HepG2 (cell line): ENCODE data around the gene ODAPH. TPM values are rescaled to one million over a fixed set of nuclear protein-coding genes. Genes with fewer than 3 reads are reported as not detected.

Source experiments
- BORCS8-MEF2B ChIP-seq: sonication (generic); formaldehyde crosslinking; IDR thresholded peaks from 2 replicates; pipeline ENCODE4 v1.8.0; 2022; ENCODE audit warnings: mild to moderate bottlenecking, missing genetic modification reagents
- HNRNPL ChIP-seq: fragments of 200-400 bp; formaldehyde crosslinking; IDR thresholded peaks from 2 replicates; pipeline ENCODE4 v1.6.1; 2017; ENCODE audit warnings: mild to moderate bottlenecking, low read depth, low read length
- HOXA7 ChIP-seq: sonication (generic); formaldehyde crosslinking; IDR thresholded peaks from 2 replicates; pipeline ENCODE4 v1.8.1; 2022; ENCODE audit warnings: mild to moderate bottlenecking, missing genetic modification reagents, moderate library complexity
- PHB2 ChIP-seq: fragments of 450-650 bp; IDR thresholded peaks from 2 replicates; pipeline ENCODE4 v1.6.1; 2018; ENCODE audit not compliant: partially characterized antibody
- PHF8 ChIP-seq: sonication (generic); formaldehyde crosslinking; IDR thresholded peaks from 2 replicates; pipeline ENCODE4 v1.5.0; 2020; ENCODE audit warnings: missing genetic modification reagents
- POLR2G ChIP-seq: fragments of 200-400 bp; formaldehyde crosslinking; IDR thresholded peaks from 2 replicates; pipeline ENCODE4 v1.6.1; 2018; ENCODE audit warnings: mild to moderate bottlenecking, low read depth, low read length, moderate library complexity
- SAP130 ChIP-seq: IDR thresholded peaks from 2 replicates; pipeline ENCODE4 v1.6.1; 2016; ENCODE audit warnings: low read depth
- SNAI1 ChIP-seq: sonication (generic); formaldehyde crosslinking; IDR thresholded peaks from 2 replicates; pipeline ENCODE4 v1.5.0; 2020; ENCODE audit warnings: mild to moderate bottlenecking, missing genetic modification reagents, borderline replicate concordance
- ZMYM3 ChIP-seq: sonication (generic); formaldehyde crosslinking; IDR thresholded peaks from 2 replicates; pipeline ENCODE4 v1.5.1; 2020; ENCODE audit warnings: mild to moderate bottlenecking, missing genetic modification reagents
- ZNF549 ChIP-seq: sonication (generic); formaldehyde crosslinking; IDR thresholded peaks from 2 replicates; pipeline ENCODE4 v1.5.0; 2020; ENCODE audit warnings: missing genetic modification reagents
- ZNF737 ChIP-seq: sonication (generic); formaldehyde crosslinking; IDR thresholded peaks from 2 replicates; pipeline ENCODE4 v1.5.0; 2020; ENCODE audit warnings: missing genetic modification reagents, mild to moderate bottlenecking, borderline replicate concordance
- ZNF883 ChIP-seq: sonication (generic); formaldehyde crosslinking; IDR thresholded peaks from 2 replicates; pipeline ENCODE4 v1.5.1; 2020; ENCODE audit warnings: mild to moderate bottlenecking, missing genetic modification reagents; ENCODE audit errors: not compliant biosample characterization
- polyA plus RNA-seq, 8 experiments: library from polyadenylated mRNA; depleted of rRNA in 3 of 8; stranded (reverse) in 7 of 8; unstranded in 1 of 8; fragments of >200 nt; fragmentation: Illumina TruSeq in 4 of 8; extraction: Trizol in 4 of 8; gene quantifications; 2 replicates each; pipeline versions ENCODE4 v1.2.1 to v1.2.3, GENCODE V29; 2011 to 2016; ENCODE audit warnings: low read depth in 4 of 8, missing spikeins in 1 of 8, mixed read lengths in 1 of 8; ENCODE audit not compliant: insufficient read depth in 1 of 8
- total RNA-seq, 5 experiments: library from RNA; depleted of rRNA; stranded (reverse); fragments of >200 nt; fragmentation: Illumina TruSeq; extraction: Trizol; gene quantifications; 2 replicates each; pipeline ENCODE4 v1.2.3, GENCODE V29; 2016; ENCODE audit warnings: low read depth in 1 of 5
- TF ChIP-seq, protein P1 (sequence below): sonication (generic); formaldehyde crosslinking; IDR thresholded peaks from 2 replicates; pipeline ENCODE4 v1.4.0; 2020; ENCODE audit warnings: mild to moderate bottlenecking, missing genetic modification reagents
- TF ChIP-seq, protein P2 (sequence below): sonication (generic); formaldehyde crosslinking; IDR thresholded peaks from 2 replicates; pipeline ENCODE4 v1.8.0; 2022; ENCODE audit warnings: mild to moderate bottlenecking, missing genetic modification reagents, moderate library complexity
- TF ChIP-seq, protein P3 (sequence below), 2 experiments: fragments of 450-650 bp in 1 of 2; sonication (generic) in 1 of 2; formaldehyde crosslinking in 1 of 2; IDR thresholded peaks; 2 replicates each; pipeline versions ENCODE4 v1.6.1 to v1.8.0; 2016 to 2022; ENCODE audit warnings: antibody characterized with exemption in 1 of 2, mild to moderate bottlenecking in 1 of 2, missing genetic modification reagents in 1 of 2
- TF ChIP-seq, protein P4 (sequence below): sonication (generic); formaldehyde crosslinking; IDR thresholded peaks from 2 replicates; pipeline ENCODE4 v1.5.1; 2020; ENCODE audit warnings: missing genetic modification reagents, mild to moderate bottlenecking, borderline replicate concordance

The ODAPH gene
- total and polyA plus RNA-seq, 2 of the 13 experiments (the other 11 are each of a cell fraction or from before 2014, with no cell fraction given): 0.50 TPM; not detected in 1

DNA sequence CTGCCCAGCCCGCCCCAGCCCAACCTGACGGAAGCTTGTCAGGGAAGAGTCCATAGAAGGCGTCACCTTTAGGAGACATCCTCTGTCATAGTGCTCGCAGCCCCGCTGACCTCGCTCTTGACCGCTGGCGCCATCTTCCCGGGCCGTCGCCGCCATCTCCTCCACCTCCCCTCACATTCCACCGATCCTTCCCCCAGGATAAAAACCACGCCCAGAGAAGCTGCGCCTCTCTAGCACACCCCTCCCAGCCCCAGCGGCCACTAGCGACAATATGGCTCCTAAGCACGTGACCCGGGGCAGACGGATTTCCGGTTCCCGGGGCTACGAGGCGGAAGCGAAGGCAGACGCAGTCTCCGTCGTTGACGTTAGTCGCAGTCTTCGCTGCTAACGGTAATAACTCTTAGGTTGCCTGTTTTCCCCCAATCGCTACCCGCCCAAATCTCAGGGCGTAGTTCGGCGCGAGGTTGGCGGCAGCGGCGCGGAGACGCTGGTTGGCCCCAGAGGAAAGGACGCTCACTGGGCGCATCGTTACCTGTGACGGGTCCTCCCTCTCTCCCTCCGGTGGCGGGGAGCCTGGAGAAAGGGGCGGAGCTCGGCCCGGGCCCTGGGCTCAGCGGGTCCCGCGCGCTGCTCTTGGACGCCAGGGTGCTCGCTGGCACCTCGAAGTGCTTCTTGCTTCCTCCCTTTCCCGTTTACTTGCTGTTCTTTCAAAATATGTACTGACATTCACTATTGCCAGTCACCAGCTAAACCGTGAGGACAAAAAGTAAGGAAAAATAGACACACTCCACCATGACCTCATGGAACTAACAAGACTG is 41.5 kb upstream of the ODAPH start, which contains the start of the genes RCHY1 and THAP6 (continued):
- TF ChIP-seq ZNF737 (CRISPR knock-in tag): no peak
- peak; percentile 97 for TF ChIP-seq SAP130
- TF ChIP-seq, protein P1, sequence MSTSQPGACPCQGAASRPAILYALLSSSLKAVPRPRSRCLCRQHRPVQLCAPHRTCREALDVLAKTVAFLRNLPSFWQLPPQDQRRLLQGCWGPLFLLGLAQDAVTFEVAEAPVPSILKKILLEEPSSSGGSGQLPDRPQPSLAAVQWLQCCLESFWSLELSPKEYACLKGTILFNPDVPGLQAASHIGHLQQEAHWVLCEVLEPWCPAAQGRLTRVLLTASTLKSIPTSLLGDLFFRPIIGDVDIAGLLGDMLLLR (CRISPR knock-in tag): no peak
- no peak for TF ChIP-seq ZMYM3 (CRISPR knock-in tag)
- TF ChIP-seq POLR2G: peak; percentile 96
- TF ChIP-seq SNAI1 (CRISPR knock-in tag): no peak
- TF ChIP-seq HOXA7 (CRISPR knock-in tag): no peak
- TF ChIP-seq HNRNPL: peak; percentile 68; the same call in 1 of the 2 replicates
- TF ChIP-seq, protein P2, sequence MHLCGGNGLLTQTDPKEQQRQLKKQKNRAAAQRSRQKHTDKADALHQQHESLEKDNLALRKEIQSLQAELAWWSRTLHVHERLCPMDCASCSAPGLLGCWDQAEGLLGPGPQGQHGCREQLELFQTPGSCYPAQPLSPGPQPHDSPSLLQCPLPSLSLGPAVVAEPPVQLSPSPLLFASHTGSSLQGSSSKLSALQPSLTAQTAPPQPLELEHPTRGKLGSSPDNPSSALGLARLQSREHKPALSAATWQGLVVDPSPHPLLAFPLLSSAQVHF (CRISPR knock-in tag): 0 out of 2 replicates have a peak, but pooled peaks have one; percentile 71
- TF ChIP-seq PHB2: no peak
- TF ChIP-seq BORCS8-MEF2B (CRISPR knock-in tag): peak; percentile 79
- TF ChIP-seq, protein P3, sequence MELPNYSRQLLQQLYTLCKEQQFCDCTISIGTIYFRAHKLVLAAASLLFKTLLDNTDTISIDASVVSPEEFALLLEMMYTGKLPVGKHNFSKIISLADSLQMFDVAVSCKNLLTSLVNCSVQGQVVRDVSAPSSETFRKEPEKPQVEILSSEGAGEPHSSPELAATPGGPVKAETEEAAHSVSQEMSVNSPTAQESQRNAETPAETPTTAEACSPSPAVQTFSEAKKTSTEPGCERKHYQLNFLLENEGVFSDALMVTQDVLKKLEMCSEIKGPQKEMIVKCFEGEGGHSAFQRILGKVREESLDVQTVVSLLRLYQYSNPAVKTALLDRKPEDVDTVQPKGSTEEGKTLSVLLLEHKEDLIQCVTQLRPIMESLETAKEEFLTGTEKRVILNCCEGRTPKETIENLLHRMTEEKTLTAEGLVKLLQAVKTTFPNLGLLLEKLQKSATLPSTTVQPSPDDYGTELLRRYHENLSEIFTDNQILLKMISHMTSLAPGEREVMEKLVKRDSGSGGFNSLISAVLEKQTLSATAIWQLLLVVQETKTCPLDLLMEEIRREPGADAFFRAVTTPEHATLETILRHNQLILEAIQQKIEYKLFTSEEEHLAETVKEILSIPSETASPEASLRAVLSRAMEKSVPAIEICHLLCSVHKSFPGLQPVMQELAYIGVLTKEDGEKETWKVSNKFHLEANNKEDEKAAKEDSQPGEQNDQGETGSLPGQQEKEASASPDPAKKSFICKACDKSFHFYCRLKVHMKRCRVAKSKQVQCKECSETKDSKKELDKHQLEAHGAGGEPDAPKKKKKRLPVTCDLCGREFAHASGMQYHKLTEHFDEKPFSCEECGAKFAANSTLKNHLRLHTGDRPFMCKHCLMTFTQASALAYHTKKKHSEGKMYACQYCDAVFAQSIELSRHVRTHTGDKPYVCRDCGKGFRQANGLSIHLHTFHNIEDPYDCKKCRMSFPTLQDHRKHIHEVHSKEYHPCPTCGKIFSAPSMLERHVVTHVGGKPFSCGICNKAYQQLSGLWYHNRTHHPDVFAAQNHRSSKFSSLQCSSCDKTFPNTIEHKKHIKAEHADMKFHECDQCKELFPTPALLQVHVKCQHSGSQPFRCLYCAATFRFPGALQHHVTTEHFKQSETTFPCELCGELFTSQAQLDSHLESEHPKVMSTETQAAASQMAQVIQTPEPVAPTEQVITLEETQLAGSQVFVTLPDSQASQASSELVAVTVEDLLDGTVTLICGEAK (IDR thresholded peaks at IDR 0.05): peak; percentile 71
- TF ChIP-seq, protein P3 (CRISPR knock-in tag; IDR thresholded peaks at IDR 0.05): peak; percentile 69; the same call in 1 of the 2 replicates
- TF ChIP-seq ZNF549 (CRISPR knock-in tag): no peak
- TF ChIP-seq ZNF883 (CRISPR knock-in tag): no peak
- TF ChIP-seq PHF8 (CRISPR knock-in tag): peak; percentile 97
- TF ChIP-seq, protein P4, sequence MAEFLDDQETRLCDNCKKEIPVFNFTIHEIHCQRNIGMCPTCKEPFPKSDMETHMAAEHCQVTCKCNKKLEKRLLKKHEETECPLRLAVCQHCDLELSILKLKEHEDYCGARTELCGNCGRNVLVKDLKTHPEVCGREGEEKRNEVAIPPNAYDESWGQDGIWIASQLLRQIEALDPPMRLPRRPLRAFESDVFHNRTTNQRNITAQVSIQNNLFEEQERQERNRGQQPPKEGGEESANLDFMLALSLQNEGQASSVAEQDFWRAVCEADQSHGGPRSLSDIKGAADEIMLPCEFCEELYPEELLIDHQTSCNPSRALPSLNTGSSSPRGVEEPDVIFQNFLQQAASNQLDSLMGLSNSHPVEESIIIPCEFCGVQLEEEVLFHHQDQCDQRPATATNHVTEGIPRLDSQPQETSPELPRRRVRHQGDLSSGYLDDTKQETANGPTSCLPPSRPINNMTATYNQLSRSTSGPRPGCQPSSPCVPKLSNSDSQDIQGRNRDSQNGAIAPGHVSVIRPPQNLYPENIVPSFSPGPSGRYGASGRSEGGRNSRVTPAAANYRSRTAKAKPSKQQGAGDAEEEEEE (CRISPR knock-in tag): no peak
